ENCODE measurements around the gene PLEKHA4. TPM values are rescaled to one million over a fixed set of nuclear protein-coding genes. Genes with fewer than 3 reads are reported as not detected.
A peak's percentile ranks its signal among the peaks of the same experiment; 100 is the strongest.
"Not testable (repeated sequence)": the region's sequence is repeated elsewhere in the genome, so short reads cannot be mapped to it uniquely, and the experiment has no call there.

The PLEKHA4 gene
- total RNA-seq, 6 experiments from 2014 or later: 5.7 to 25.6 (median 12.0) TPM

DNA sequence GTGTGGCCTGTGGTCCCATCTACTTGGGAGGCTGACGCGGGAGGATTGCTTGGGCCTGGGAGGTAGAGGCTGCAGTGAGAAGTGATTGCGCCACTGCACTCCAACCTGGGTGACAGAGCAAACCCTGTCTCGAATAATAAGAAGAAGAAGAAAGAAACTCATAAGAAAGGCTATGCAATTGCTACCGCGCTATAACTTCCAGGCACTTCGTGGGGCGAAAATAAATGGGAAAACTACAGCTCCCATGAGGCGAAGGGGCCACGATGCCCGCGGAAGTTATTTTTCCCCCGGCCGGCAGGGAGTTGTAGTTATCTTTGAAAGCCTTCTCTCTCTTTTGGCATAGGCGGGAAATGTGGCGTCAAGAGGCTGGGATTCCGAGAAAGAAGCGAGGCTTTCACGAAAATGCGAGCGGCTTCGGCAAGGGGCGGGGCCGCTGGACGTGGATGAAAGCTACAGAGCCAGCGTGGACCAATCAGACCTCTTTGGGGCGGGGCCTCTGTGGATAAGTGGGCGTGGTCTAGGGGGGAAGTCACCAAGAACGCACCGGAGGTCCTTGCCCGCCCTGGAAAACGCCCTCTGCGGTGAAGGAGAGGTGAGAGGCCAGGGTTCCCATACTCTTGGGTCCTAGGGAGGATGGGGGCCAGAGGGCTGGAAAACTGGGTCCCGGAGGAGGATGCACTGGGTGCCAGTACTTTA, 31.5 kb upstream of the PLEKHA4 start, which contains the start of gene NUCB1:
TSS of gene NUCB1 (plus strand) at position 532 of the 696 bp plus-strand sequence. CDS start 485 bp downstream, outside the sequence.
- intact Hi-C loops (cut with DNase I): loop anchor here in 1 of 2 donors (10.0 kb wide), 1 partner anchor 65 kb away; the partner anchor contains the start of gene FTL
- Histone ChIP-seq H3K27me3 (no peaks in the 10 kb centered on the region), H3K4me1 (peaks cover 0 to 20% (median 11%) of the 10 kb centered on the region in 4 donors), H3K4me3 (peak within 1 kb of the TSS; percentile 69 to 98 (median 76)), H3K9me3 (no peaks in the 10 kb centered on the region), H3K27ac (peak within 1 kb of the TSS; percentile 95 to 97 (median 96)), H3K36me3 (peaks cover 0 to 6% (median 2%) of the 10 kb centered on the region in 4 donors)
- peak; percentile 96 to 99 (median 98) for ATAC-seq
- WGBS (ENCODE audit: insufficient coverage, low coverage, low lambda C conversion rate, missing lambda C conversion rate): 9% methylated on average over 24 of the region's 34 CpGs
- TF ChIP-seq CTCF (IDR thresholded peaks at IDR 0.05): peak; percentile 18 to 38 (median 31)
- TF ChIP-seq POLR2A (IDR thresholded peaks at IDR 0.05): peak; percentile 77
- DNase-seq: peak; percentile 99

GRCh38 chr19:48899386-48899749, 31.0 kb upstream of the PLEKHA4 start:
- H3K36me3 ChIP-seq; H3K9me3 ChIP-seq; intact Hi-C loops (cut with DNase I); DNase-seq; ATAC-seq; H3K27me3 ChIP-seq: not testable (repeated sequence)
- WGBS (ENCODE audit: insufficient coverage, low coverage, low lambda C conversion rate, missing lambda C conversion rate): 15% methylated on average over 1 of the region's 11 CpGs
- Histone ChIP-seq H3K4me1 (peaks cover 0 to 20% (median 11%) of the 10 kb centered on the region in 4 donors), H3K4me3 (peak overlapping the region; percentile 69 to 98 (median 76)), H3K27ac (peak overlapping the region; percentile 95 to 97 (median 96))

DNA sequence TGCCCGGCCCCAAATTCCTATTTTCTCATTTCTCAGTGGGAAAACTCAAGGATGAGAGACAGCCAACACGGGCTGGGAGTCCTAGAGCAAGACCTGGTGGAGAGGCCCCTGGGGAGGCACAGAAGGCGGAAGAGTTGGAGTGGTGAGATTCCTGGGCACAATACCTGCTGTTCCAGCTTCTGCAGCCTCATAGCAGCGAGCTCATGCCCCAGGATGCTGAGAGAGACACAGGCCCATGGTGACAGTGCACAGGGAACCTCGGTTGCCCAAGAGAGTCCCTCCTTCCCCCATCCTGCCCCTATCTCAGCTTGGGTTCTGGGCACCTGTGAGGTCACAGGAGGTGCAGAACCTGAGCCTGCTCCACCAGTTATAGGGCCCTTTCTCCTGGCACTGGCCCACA, 28.8 kb upstream of the PLEKHA4 start:
- Histone ChIP-seq H3K27ac (no peak overlapping the region), H3K27me3 (no peaks in the 10 kb centered on the region), H3K36me3 (no peaks in the 10 kb centered on the region), H3K4me3 (no peak overlapping the region), H3K9me3 (no peaks in the 10 kb centered on the region), H3K4me1 (peaks cover 0 to 10% (median 7%) of the 10 kb centered on the region in 4 donors)
- DNase-seq (no peak), ATAC-seq (no peak)
- WGBS (ENCODE audit: insufficient coverage, low coverage, low lambda C conversion rate, missing lambda C conversion rate): 88% methylated on average over 3 of the region's 5 CpGs
- intact Hi-C loops (cut with DNase I): no loop called here
- no peak for TF ChIP-seq POLR2A (IDR thresholded peaks at IDR 0.05)
- TF ChIP-seq CTCF (IDR thresholded peaks at IDR 0.05): no peak

- 24% methylated on average over 6 of the region's 25 CpGs for WGBS (ENCODE audit: insufficient coverage, low coverage, low lambda C conversion rate, missing lambda C conversion rate)
Observed at GRCh38 chr19:48896191-48896720, 27.8 kb upstream of the PLEKHA4 start.

More at GRCh38 chr19:48896191-48896720, 27.8 kb upstream of the PLEKHA4 start:
- no peak for TF ChIP-seq POLR2A (IDR thresholded peaks at IDR 0.05)
- no peak for TF ChIP-seq CTCF (IDR thresholded peaks at IDR 0.05)
- Histone ChIP-seq H3K36me3 (no peaks in the 10 kb centered on the region), H3K4me3 (peak overlapping the region in 1 of 3 donors; percentile 18), H3K27ac (no peak overlapping the region), H3K4me1 (peaks cover 0 to 1% (median under 1%) of the 10 kb centered on the region in 4 donors), H3K9me3 (no peaks in the 10 kb centered on the region), H3K27me3 (no peaks in the 10 kb centered on the region)
- ATAC-seq (peak in 1 of 4 donors; percentile 3), DNase-seq (peak in 2 of 3 donors; percentile 46 to 60)
- intact Hi-C loops (cut with DNase I): no loop called here
